SK-N-SH treated with all-trans-retinoic acid at 6 μM for 48 hours (cell line): ENCODE results near the gene PMFBP1.

Experiments used
- CSDC2 ChIP-seq: fragments of 250-450 bp; sonication (Bioruptor Pico); IDR thresholded peaks from 2 replicates; pipeline ENCODE4 v1.5.0; 2020; ENCODE audit warnings: mild to moderate bottlenecking, moderate library complexity
- GLIS3 ChIP-seq: fragments of 250-450 bp; sonication (Bioruptor Pico); IDR thresholded peaks from 2 replicates; pipeline ENCODE4 v1.5.0; 2020; ENCODE audit warnings: mild to moderate bottlenecking, moderate library complexity
- RARB ChIP-seq: fragments of 250-450 bp; sonication (Bioruptor Pico); IDR thresholded peaks from 2 replicates; pipeline ENCODE4 v1.8.0; 2021; ENCODE audit warnings: mild to moderate bottlenecking, moderate library complexity
- TOX ChIP-seq: fragments of 250-450 bp; sonication (Bioruptor Pico); IDR thresholded peaks from 2 replicates; pipeline ENCODE4 v1.8.0; 2021; ENCODE audit warnings: mild to moderate bottlenecking, moderate library complexity, borderline replicate concordance
- ZFP3 ChIP-seq: fragments of 250-450 bp; sonication (Bioruptor Pico); IDR thresholded peaks from 2 replicates; pipeline ENCODE4 v1.5.0; 2020; ENCODE audit warnings: mild to moderate bottlenecking, moderate library complexity
- ZNF8 ChIP-seq: fragments of 450-650 bp; formaldehyde crosslinking; IDR thresholded peaks from 2 replicates; pipeline ENCODE4 v1.5.0; 2020; ENCODE audit warnings: mild to moderate bottlenecking, moderate library complexity
- TF ChIP-seq, protein P1 (sequence below): fragments of 250-450 bp; sonication (Bioruptor Pico); IDR thresholded peaks from 2 replicates; pipeline ENCODE4 v1.5.1; 2020; ENCODE audit warnings: low read depth, mild to moderate bottlenecking, moderate library complexity
- TF ChIP-seq, protein P2 (sequence below): fragments of 250-450 bp; sonication (Bioruptor Pico); IDR thresholded peaks from 2 replicates; pipeline ENCODE4 v1.8.0; 2020; ENCODE audit warnings: mild to moderate bottlenecking, moderate library complexity, borderline replicate concordance
- TF ChIP-seq, protein P3 (sequence below): fragments of 250-450 bp; sonication (Bioruptor Pico); IDR thresholded peaks from 2 replicates; pipeline ENCODE4 v1.5.1; 2021; ENCODE audit warnings: mild to moderate bottlenecking, moderate library complexity

DNA sequence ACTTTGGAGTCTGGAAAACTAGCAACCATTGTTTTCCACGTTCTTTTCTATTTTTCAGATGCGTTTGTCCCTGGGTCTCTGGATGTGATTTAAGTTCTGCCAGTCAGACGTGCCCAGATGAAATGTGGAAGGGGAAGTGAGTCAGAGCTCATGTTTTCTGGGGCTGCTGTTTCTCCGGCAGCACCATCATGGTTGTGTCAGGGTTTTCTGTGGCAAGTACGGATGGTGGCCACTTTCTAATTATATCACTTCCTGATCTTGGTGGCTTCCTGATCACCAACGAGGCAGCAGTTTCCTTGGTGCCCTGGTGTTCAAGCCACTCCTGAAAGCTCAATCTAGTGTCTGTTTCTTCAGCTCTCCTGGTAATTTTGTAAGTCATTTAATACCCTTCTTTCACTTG lies 31.4 kb upstream of the PMFBP1 start:
- TF ChIP-seq ZFP3 (CRISPR knock-in tag) (no peak), ZNF8 (no peak), TOX (CRISPR knock-in tag) (no peak), GLIS3 (CRISPR knock-in tag) (no peak), RARB (CRISPR knock-in tag) (no peak), CSDC2 (CRISPR knock-in tag) (no peak)
- TF ChIP-seq, protein P1, sequence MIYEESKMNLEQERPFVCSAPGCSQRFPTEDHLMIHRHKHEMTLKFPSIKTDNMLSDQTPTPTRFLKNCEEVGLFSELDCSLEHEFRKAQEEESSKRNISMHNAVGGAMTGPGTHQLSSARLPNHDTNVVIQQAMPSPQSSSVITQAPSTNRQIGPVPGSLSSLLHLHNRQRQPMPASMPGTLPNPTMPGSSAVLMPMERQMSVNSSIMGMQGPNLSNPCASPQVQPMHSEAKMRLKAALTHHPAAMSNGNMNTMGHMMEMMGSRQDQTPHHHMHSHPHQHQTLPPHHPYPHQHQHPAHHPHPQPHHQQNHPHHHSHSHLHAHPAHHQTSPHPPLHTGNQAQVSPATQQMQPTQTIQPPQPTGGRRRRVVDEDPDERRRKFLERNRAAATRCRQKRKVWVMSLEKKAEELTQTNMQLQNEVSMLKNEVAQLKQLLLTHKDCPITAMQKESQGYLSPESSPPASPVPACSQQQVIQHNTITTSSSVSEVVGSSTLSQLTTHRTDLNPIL (CRISPR knock-in tag) = no peak
- TF ChIP-seq, protein P2, sequence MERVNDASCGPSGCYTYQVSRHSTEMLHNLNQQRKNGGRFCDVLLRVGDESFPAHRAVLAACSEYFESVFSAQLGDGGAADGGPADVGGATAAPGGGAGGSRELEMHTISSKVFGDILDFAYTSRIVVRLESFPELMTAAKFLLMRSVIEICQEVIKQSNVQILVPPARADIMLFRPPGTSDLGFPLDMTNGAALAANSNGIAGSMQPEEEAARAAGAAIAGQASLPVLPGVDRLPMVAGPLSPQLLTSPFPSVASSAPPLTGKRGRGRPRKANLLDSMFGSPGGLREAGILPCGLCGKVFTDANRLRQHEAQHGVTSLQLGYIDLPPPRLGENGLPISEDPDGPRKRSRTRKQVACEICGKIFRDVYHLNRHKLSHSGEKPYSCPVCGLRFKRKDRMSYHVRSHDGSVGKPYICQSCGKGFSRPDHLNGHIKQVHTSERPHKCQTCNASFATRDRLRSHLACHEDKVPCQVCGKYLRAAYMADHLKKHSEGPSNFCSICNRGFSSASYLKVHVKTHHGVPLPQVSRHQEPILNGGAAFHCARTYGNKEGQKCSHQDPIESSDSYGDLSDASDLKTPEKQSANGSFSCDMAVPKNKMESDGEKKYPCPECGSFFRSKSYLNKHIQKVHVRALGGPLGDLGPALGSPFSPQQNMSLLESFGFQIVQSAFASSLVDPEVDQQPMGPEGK (CRISPR knock-in tag) = no peak
- TF ChIP-seq, protein P3, sequence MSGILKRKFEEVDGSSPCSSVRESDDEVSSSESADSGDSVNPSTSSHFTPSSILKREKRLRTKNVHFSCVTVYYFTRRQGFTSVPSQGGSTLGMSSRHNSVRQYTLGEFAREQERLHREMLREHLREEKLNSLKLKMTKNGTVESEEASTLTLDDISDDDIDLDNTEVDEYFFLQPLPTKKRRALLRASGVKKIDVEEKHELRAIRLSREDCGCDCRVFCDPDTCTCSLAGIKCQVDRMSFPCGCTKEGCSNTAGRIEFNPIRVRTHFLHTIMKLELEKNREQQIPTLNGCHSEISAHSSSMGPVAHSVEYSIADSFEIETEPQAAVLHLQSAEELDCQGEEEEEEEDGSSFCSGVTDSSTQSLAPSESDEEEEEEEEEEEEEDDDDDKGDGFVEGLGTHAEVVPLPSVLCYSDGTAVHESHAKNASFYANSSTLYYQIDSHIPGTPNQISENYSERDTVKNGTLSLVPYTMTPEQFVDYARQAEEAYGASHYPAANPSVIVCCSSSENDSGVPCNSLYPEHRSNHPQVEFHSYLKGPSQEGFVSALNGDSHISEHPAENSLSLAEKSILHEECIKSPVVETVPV (CRISPR knock-in tag) = no peak
